Activated CD4-positive, alpha-beta memory T cell treated with anti-CD3 and anti-CD28 coated beads for 36 hours (primary cell): ENCODE results near the gene CNPY1. TPM values are rescaled to one million over a fixed set of nuclear protein-coding genes. Genes with fewer than 3 reads are reported as not detected.
"Not testable (repeated sequence)": the region's sequence is repeated elsewhere in the genome, so short reads cannot be mapped to it uniquely, and the experiment has no call there.

Experiments
- CTCF ChIA-PET: fragments of 350-600 bp; sonication (Branson Sonifier 250); formaldehyde crosslinking; loops from one replicate; lab custom pipeline; 2021; ENCODE audit warnings: antibody characterized with exemption, inconsistent platforms; lab: Charles Lee
- POLR2A ChIA-PET: fragments of 350-600 bp; sonication (Branson Sonifier 250); formaldehyde crosslinking; loops from one replicate; lab custom pipeline; 2021; ENCODE audit warnings: antibody characterized with exemption; lab: Charles Lee
- DNase-seq: peaks from one replicate; pipeline ENCODE4 v3.0.0-alpha.2; 2020
- H3K27ac Mint-ChIP-seq: one replicate; pipeline ENCODE4 v1.8.0; 2021; ENCODE audit warnings: mixed read lengths
- H3K27me3 Mint-ChIP-seq: one replicate; pipeline ENCODE4 v1.8.0; 2021; ENCODE audit warnings: mixed read lengths
- H3K36me3 Mint-ChIP-seq: one replicate; pipeline ENCODE4 v1.8.0; 2021; ENCODE audit warnings: mixed read lengths
- H3K4me1 Mint-ChIP-seq: one replicate; pipeline ENCODE4 v1.8.0; 2021; ENCODE audit warnings: low read depth, mixed read lengths
- H3K4me3 Mint-ChIP-seq: one replicate; pipeline ENCODE4 v1.8.0; 2021; ENCODE audit warnings: mild to moderate bottlenecking, mixed read lengths
- H3K9me3 Mint-ChIP-seq: one replicate; pipeline ENCODE4 v1.8.0; 2021; ENCODE audit warnings: mixed read lengths
- intact Hi-C: fragments of 100-400 bp; cut with micrococcal nuclease; formaldehyde crosslinking; loops from one replicate; pipeline ENCODE4 v1.15.1; 2023
- total RNA-seq, 2 experiments: library from RNA; stranded (reverse); gene quantifications; one replicate each; pipeline ENCODE4 v1.2.3, GENCODE V29; 2021

Gene CNPY1
- total RNA-seq = not detected

GRCh38 chr7:155546449-155546848 is at the start of gene CNPY1:
CNPY1 (minus strand) TSS chr7:155546559; CDS start chr7:155545929, 630 bp downstream.
- H3K36me3 Mint-ChIP-seq, POLR2A ChIA-PET, intact Hi-C loops, H3K4me1 Mint-ChIP-seq, H3K27ac Mint-ChIP-seq, H3K4me3 Mint-ChIP-seq, H3K9me3 Mint-ChIP-seq, DNase-seq, H3K27me3 Mint-ChIP-seq: not testable (repeated sequence)
- CTCF ChIA-PET = interaction anchor here (1.4 kb wide), 1 partner anchor 167 kb away, joined by 3 read pairs; no protein-coding TSS in a partner anchor

- H3K4me1 Mint-ChIP-seq = peaks cover 12% of the 10 kb centered on the region
- no peak overlapping the region for H3K27ac Mint-ChIP-seq
- no peaks in the 10 kb centered on the region for H3K9me3 Mint-ChIP-seq
- no peak overlapping the region for H3K4me3 Mint-ChIP-seq
- H3K27me3 Mint-ChIP-seq = peaks cover 24% of the 10 kb centered on the region
- intact Hi-C loops = no loop called here
- CTCF ChIA-PET = interaction anchor here (1.6 kb wide), 1 partner anchor 172 kb away, joined by 10 read pairs; no protein-coding TSS in a partner anchor
- H3K36me3 Mint-ChIP-seq = no peaks in the 10 kb centered on the region
- DNase-seq = no peak
- POLR2A ChIA-PET = no interaction called here
Observed at GRCh38 chr7:155594961-155595366, 48.6 kb upstream of the CNPY1 start.

- H3K4me1 Mint-ChIP-seq = peaks cover 12% of the 10 kb centered on the region
Observed at GRCh38 chr7:155594163-155594732, 47.9 kb upstream of the CNPY1 start.

DNA sequence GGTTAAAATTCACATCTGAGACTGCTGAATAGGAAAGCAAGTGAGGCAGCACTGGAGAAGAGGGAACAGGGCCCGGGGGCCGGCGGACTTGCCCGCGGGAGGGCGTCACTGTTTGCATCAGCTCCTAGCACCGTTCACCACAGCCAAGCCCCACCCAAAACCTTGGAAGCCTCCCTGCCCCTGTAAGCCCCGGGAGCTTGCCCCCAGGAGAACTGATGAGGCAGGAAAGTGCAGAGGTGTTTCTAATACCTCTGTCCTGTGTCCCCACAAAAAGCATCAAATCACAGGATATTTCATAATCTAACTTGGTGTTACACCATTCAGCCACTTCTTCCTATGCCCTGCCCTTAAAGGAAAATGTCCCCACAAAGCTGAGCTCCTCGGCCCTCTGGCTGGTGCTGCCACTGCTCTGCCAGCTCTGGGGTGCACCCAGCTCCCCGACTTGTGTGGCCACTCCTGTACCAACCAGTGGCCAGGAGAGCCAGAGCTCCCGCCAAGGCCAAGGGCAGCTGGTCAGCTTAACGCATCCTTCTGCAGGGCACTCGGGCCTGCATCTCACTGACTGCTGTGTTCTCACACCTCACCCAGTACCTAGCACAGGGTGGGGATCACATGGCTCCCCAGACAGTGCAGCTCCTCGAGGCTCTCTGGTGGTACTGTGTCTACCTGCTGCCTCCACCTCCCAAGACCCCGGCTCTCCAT is 47.3 kb upstream of the CNPY1 start:
- CTCF ChIA-PET = interaction anchor here (1.6 kb wide), 1 partner anchor 174 kb away, joined by 10 read pairs; no protein-coding TSS in a partner anchor
- Mint-ChIP-seq H3K9me3 (no peaks in the 10 kb centered on the region), H3K36me3 (no peaks in the 10 kb centered on the region), H3K4me3 (no peak overlapping the region), H3K27ac (no peak overlapping the region), H3K27me3 (peaks cover 16% of the 10 kb centered on the region), H3K4me1 (peaks cover 9% of the 10 kb centered on the region)
- POLR2A ChIA-PET = no interaction called here
- DNase-seq = no peak
- intact Hi-C loops = no loop called here

More at GRCh38 chr7:155594163-155594732, 47.9 kb upstream of the CNPY1 start:
- H3K9me3 Mint-ChIP-seq = no peaks in the 10 kb centered on the region
- H3K4me3 Mint-ChIP-seq = no peak overlapping the region
- ChIA-PET CTCF (interaction anchor here (1.6 kb wide), 1 partner anchor 173 kb away, joined by 10 read pairs; no protein-coding TSS in a partner anchor), POLR2A (no interaction called here)
- intact Hi-C loops = no loop called here
- H3K36me3 Mint-ChIP-seq = no peaks in the 10 kb centered on the region
- peaks cover 20% of the 10 kb centered on the region for H3K27me3 Mint-ChIP-seq
- no peak overlapping the region for H3K27ac Mint-ChIP-seq
- DNase-seq = no peak

DNA sequence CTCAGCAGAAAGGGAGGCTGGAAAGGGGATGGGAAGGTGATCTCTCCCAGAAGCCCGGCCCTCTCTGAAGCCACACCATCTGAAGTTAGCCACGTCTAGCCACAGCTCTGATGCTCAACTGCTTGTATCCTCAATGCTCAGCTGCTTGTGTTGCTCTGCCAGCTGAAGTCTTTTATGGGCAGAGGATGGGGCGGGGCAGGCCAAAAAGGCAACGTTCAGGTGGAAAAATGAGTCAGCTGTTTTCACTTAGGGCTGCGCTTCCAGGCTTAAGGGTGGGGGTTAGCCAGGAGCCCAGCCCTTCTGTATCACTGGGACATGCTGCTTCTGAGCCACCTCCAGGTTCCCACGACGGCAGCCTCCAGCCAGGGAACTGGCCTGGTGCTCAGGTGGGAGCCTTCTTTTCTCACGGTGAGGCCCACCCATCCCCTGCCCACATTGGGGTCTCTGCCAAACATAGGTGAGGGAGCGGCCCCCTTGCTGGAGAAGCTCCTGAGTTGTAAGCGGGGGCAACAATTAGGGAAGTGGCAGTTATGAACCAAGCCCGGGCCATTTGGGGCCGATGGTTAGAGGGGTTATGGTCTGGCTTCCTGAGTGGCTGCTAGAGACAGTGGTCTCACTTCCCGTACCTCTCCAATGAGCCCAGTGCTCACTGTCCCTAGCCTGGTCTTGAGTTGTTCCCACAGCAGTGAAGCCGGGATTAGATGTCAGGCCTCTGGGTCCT is 44.9 kb upstream of the CNPY1 start:
- no peak overlapping the region for H3K4me3 Mint-ChIP-seq
- H3K9me3 Mint-ChIP-seq = no peaks in the 10 kb centered on the region
- no peak overlapping the region for H3K27ac Mint-ChIP-seq
- intact Hi-C loops = no loop called here
- POLR2A ChIA-PET = no interaction called here
- H3K27me3 Mint-ChIP-seq = peaks cover 26% of the 10 kb centered on the region
- H3K36me3 Mint-ChIP-seq = no peaks in the 10 kb centered on the region
- CTCF ChIA-PET = interaction anchor here (0.7 to 2.2 kb wide), 2 partner anchors 8 to 177 kb away, joined by 3 to 13 read pairs; no protein-coding TSS in a partner anchor
- no peak for DNase-seq
- H3K4me1 Mint-ChIP-seq = no peaks in the 10 kb centered on the region

- intact Hi-C loops = no loop called here
- no peak overlapping the region for H3K4me3 Mint-ChIP-seq
- no peak for DNase-seq
- peaks cover 33% of the 10 kb centered on the region for H3K27me3 Mint-ChIP-seq
- H3K9me3 Mint-ChIP-seq = no peaks in the 10 kb centered on the region
- H3K36me3 Mint-ChIP-seq = no peaks in the 10 kb centered on the region
- CTCF ChIA-PET = interaction anchor here (0.7 to 2.2 kb wide), 2 partner anchors 9 to 178 kb away, joined by 3 to 13 read pairs; no protein-coding TSS in a partner anchor
- no peak overlapping the region for H3K27ac Mint-ChIP-seq
- POLR2A ChIA-PET = no interaction called here
- no peaks in the 10 kb centered on the region for H3K4me1 Mint-ChIP-seq
Observed at GRCh38 chr7:155590215-155591018, 44.1 kb upstream of the CNPY1 start.

DNA sequence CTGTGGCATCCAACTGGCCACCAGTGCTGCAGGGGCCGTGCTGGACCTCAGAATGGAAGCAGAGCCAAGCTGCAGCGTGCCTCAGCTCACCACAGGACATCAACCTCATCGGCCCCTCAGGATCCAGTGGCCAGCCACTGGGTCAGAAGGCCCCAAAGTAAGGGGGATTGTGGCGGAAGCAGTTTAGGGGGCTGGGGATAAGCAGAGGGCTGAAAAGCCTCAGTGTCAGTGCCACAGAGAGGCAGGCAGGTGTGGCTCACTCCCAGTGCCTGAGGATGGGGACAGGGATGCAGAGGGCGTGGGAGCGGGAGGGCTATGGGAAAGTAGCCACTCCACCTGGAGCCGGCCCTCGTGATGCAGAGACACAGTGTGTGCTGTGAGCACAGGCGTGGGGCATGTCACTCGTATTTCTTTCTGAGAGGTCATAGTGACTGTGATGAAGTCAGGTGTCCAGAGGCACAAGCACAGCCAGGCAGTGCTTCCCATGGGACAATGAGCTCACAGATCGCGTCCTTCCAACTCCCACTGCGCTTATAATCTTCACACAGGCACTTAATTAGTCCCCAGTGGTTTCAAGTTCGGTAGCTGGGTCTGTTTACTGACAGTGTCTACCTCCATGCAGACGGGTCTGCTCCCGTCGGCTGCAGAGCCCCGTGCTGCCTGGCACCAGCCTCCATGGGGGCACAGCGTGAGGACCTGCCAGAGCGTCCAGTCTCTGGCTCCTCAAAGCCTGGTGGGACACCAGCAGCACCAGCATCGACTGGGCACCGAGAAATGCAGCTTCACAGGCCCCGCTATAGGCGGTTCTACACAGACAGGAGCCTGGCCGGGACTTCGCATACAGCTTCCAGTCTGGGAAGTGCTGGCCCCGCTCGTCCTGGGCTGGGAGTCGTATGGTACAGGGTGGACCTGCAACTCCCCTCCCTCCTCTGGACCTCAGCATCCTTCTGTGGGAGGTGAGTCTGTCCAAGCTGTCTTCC is 42.9 kb upstream of the CNPY1 start:
- H3K27me3 Mint-ChIP-seq = peaks cover 36% of the 10 kb centered on the region
- no peaks in the 10 kb centered on the region for H3K9me3 Mint-ChIP-seq
- CTCF ChIA-PET = interaction anchor here (1.4 to 2.2 kb wide), 2 partner anchors 9 to 10 kb away, joined by 4 to 13 read pairs; no protein-coding TSS in a partner anchor

GRCh38 chr7:155588468-155588998 is 42.2 kb upstream of the CNPY1 start:
- no peaks in the 10 kb centered on the region for H3K4me1 Mint-ChIP-seq
- intact Hi-C loops = no loop called here
- H3K9me3 Mint-ChIP-seq = no peaks in the 10 kb centered on the region
- H3K36me3 Mint-ChIP-seq = no peaks in the 10 kb centered on the region
- CTCF ChIA-PET = interaction anchor here (1.4 kb wide), 1 partner anchor 10 kb away, joined by 4 read pairs; no protein-coding TSS in a partner anchor
- no peak overlapping the region for H3K27ac Mint-ChIP-seq
- POLR2A ChIA-PET = no interaction called here
- peaks cover 36% of the 10 kb centered on the region for H3K27me3 Mint-ChIP-seq
- H3K4me3 Mint-ChIP-seq = no peak overlapping the region
- no peak for DNase-seq

More for the DNA sequence above, 42.9 kb upstream of the CNPY1 start:
- no peak overlapping the region for H3K27ac Mint-ChIP-seq
- no peaks in the 10 kb centered on the region for H3K36me3 Mint-ChIP-seq
- intact Hi-C loops = no loop called here
- H3K4me1 Mint-ChIP-seq = no peaks in the 10 kb centered on the region
- no peak for DNase-seq
- H3K4me3 Mint-ChIP-seq = no peak overlapping the region
- POLR2A ChIA-PET = no interaction called here

- intact Hi-C loops = no loop called here
- peaks cover 33% of the 10 kb centered on the region for H3K27me3 Mint-ChIP-seq
- POLR2A ChIA-PET = no interaction called here
- no peak overlapping the region for H3K27ac Mint-ChIP-seq
- no peaks in the 10 kb centered on the region for H3K36me3 Mint-ChIP-seq
- no peaks in the 10 kb centered on the region for H3K9me3 Mint-ChIP-seq
- no peaks in the 10 kb centered on the region for H3K4me1 Mint-ChIP-seq
- DNase-seq = no peak
- CTCF ChIA-PET = interaction anchor here (1.4 kb wide), 1 partner anchor 11 kb away, joined by 4 read pairs; no protein-coding TSS in a partner anchor
- H3K4me3 Mint-ChIP-seq = no peak overlapping the region
Observed at GRCh38 chr7:155587486-155587885, 41.1 kb upstream of the CNPY1 start.

DNA sequence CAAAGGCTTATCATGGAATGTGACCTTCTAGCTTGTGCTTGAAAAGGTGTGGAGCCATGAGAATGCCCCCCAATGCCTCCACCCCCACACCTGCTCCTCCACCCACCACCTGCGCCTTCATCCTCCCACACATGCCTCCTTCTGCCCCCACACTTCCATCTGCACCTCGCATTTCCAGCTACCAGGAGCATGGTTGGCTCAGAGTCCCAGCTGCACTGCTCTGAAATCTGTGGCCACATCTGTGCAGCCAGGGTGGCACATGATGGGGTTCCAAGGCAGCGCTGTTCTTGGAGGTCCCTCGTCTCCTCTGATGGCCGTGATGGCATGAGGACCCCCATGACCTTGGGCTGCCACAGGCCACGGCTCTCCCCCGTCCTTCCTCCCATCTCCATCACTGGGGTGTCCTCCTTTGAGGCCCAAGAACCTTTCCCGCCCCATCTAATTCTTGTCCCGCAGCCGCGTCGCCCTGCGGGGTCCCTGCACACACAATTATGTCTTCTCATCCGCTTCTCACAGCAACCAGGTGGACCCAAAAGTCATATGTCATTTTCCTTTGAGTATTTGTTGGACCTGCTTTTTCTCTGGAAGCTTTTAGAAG is 40.6 kb upstream of the CNPY1 start:
- no peaks in the 10 kb centered on the region for H3K4me1 Mint-ChIP-seq
- CTCF ChIA-PET = interaction anchor here (2.6 to 3.5 kb wide), 2 partner anchors 10 to 12 kb away, joined by 8 to 15 read pairs; no protein-coding TSS in a partner anchor
- intact Hi-C loops = no loop called here

More for the DNA sequence above, 40.6 kb upstream of the CNPY1 start:
- H3K36me3 Mint-ChIP-seq = no peaks in the 10 kb centered on the region
- H3K27me3 Mint-ChIP-seq = peaks cover 33% of the 10 kb centered on the region
- no peak overlapping the region for H3K4me3 Mint-ChIP-seq
- H3K9me3 Mint-ChIP-seq = no peaks in the 10 kb centered on the region
- POLR2A ChIA-PET = no interaction called here
- DNase-seq = no peak
- no peak overlapping the region for H3K27ac Mint-ChIP-seq
